ENCODE results near the gene CFAP210.

DNA sequence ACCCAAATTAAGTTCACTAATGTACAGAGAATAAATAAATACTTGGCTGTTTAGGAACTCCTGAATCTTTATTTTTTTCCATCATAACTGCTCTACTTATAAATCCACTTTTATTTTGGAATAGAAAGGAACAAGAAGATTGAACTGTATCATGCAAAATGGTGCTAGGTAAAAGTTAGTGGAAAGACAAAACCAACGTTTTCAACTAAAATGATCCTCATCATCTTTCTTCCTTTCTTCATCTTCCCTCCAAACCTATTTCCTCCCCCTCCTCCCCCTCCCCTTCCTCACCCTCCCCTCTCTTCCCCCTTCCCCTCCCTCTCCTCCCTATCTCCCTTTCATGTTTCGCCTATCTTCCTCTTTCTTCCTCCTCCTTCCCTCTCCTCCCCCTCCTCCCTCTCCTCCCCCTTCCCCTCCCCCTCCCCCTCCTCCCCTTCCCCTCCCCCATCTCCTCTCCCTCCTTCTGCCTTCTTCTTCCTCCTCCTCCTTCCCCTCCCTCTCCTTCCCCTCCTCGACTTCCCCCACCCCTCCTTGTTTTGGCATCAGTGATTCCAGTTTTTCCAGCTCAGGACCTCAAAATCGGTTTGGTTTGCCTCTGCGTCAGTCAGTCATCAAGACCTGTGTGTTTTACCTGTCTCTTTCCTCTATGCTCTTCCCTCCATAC lies 44.5 kb upstream of the CFAP210 start:
- TF ChIP-seq GATA2 (IDR thresholded peaks at IDR 0.05; ENCODE audit: low read depth, low read length), result no peak
- TF ChIP-seq GATA3 (IDR thresholded peaks at IDR 0.05; ENCODE audit: low read depth, low read length), result no peak

All from SH-SY5Y (cell line).